Ovary (tissue), 3 donors: ENCODE results near the gene MAP6.

Experiments
- POLR2A ChIP-seq: fragments of 450-650 bp; IDR thresholded peaks from one replicate; pipeline ENCODE4 v1.6.1; 2017; ENCODE audit warnings: antibody characterized with exemption, mild to moderate bottlenecking, moderate library complexity
- TF ChIP-seq, protein P1 (sequence below), 3 donors: fragments of 450-650 bp in 2 of 3; fragments of 200-600 bp in 1 of 3; IDR thresholded peaks; one replicate each; pipeline versions ENCODE4 v1.5.1 to v1.8.0; 2016 to 2022; ENCODE audit warnings: antibody characterized with exemption in 3 of 3, mild to moderate bottlenecking in 1 of 3
- donor health status: DM: no; HTN: no; CAD: no.

DNA sequence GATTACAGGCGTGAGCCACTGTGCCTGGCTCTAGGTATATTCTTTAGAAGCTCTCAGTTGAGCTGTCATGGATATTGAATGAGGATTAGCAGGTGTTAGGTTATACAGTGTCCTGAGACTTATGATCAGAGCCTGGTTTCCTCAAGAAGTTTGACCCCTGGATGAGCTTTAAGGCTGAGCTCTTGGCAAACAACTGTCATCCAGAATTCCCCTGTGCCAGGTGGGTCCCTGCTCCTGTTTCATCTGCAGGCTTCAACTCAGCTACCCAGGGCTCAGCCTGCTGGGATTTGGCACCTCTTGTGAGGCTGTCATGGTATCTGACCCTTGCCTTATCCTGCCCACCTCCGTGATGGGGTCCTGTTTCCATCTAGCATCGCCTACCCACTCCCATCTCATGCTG, 82.4 kb downstream of the MAP6 start:
- TF ChIP-seq, protein P1, sequence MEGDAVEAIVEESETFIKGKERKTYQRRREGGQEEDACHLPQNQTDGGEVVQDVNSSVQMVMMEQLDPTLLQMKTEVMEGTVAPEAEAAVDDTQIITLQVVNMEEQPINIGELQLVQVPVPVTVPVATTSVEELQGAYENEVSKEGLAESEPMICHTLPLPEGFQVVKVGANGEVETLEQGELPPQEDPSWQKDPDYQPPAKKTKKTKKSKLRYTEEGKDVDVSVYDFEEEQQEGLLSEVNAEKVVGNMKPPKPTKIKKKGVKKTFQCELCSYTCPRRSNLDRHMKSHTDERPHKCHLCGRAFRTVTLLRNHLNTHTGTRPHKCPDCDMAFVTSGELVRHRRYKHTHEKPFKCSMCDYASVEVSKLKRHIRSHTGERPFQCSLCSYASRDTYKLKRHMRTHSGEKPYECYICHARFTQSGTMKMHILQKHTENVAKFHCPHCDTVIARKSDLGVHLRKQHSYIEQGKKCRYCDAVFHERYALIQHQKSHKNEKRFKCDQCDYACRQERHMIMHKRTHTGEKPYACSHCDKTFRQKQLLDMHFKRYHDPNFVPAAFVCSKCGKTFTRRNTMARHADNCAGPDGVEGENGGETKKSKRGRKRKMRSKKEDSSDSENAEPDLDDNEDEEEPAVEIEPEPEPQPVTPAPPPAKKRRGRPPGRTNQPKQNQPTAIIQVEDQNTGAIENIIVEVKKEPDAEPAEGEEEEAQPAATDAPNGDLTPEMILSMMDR (IDR thresholded peaks at IDR 0.05), result no peak
- TF ChIP-seq POLR2A, result no peak
